Posterior vena cava (tissue), 2 donors: ENCODE data around the gene ADGRV1. TPM values are rescaled to one million over a fixed set of nuclear protein-coding genes. Genes with fewer than 3 reads are reported as not detected.
A peak's percentile ranks its signal among the peaks of the same experiment; 100 is the strongest.

Source experiments
- DNase-seq: peaks from one replicate; pipeline ENCODE4 v3.0.0-alpha.2; 2020; ENCODE audit warnings: low spot score
- intact Hi-C, 2 donors: fragments of 100-400 bp; cut with DNase I; formaldehyde crosslinking; loops; one replicate each; pipeline versions ENCODE4 v1.14.1 to v1.14.2; 2022 to 2023
- long read RNA-seq, 2 donors: library from polyadenylated mRNA; unstranded; transcript quantifications; one replicate each; pipeline ENCODE4 v2.0.0, GENCODE V29; 2020 to 2021
- total RNA-seq, 2 donors: library from RNA; stranded (reverse); fragmentation: NEBNext Ultra II Directional; extraction: Animal tissue kit (Norgen Biotek cat#: 25700); gene quantifications; one replicate each; pipeline ENCODE4 v1.2.1, GENCODE V29; 2021
- donor health status: DM: yes; HTN: yes; CAD: no.
- donor health status: DM: yes; HTN: yes; CAD: no.

The ADGRV1 gene, protein sequence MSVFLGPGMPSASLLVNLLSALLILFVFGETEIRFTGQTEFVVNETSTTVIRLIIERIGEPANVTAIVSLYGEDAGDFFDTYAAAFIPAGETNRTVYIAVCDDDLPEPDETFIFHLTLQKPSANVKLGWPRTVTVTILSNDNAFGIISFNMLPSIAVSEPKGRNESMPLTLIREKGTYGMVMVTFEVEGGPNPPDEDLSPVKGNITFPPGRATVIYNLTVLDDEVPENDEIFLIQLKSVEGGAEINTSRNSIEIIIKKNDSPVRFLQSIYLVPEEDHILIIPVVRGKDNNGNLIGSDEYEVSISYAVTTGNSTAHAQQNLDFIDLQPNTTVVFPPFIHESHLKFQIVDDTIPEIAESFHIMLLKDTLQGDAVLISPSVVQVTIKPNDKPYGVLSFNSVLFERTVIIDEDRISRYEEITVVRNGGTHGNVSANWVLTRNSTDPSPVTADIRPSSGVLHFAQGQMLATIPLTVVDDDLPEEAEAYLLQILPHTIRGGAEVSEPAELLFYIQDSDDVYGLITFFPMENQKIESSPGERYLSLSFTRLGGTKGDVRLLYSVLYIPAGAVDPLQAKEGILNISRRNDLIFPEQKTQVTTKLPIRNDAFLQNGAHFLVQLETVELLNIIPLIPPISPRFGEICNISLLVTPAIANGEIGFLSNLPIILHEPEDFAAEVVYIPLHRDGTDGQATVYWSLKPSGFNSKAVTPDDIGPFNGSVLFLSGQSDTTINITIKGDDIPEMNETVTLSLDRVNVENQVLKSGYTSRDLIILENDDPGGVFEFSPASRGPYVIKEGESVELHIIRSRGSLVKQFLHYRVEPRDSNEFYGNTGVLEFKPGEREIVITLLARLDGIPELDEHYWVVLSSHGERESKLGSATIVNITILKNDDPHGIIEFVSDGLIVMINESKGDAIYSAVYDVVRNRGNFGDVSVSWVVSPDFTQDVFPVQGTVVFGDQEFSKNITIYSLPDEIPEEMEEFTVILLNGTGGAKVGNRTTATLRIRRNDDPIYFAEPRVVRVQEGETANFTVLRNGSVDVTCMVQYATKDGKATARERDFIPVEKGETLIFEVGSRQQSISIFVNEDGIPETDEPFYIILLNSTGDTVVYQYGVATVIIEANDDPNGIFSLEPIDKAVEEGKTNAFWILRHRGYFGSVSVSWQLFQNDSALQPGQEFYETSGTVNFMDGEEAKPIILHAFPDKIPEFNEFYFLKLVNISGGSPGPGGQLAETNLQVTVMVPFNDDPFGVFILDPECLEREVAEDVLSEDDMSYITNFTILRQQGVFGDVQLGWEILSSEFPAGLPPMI (N-terminal part only)
- under 1 TPM in 1 of 2 donors, not detected in 1; 0.19 TPM for total RNA-seq
- long read RNA-seq, donor 1: 0 reads
- long read RNA-seq, donor 2: 0 reads

DNA sequence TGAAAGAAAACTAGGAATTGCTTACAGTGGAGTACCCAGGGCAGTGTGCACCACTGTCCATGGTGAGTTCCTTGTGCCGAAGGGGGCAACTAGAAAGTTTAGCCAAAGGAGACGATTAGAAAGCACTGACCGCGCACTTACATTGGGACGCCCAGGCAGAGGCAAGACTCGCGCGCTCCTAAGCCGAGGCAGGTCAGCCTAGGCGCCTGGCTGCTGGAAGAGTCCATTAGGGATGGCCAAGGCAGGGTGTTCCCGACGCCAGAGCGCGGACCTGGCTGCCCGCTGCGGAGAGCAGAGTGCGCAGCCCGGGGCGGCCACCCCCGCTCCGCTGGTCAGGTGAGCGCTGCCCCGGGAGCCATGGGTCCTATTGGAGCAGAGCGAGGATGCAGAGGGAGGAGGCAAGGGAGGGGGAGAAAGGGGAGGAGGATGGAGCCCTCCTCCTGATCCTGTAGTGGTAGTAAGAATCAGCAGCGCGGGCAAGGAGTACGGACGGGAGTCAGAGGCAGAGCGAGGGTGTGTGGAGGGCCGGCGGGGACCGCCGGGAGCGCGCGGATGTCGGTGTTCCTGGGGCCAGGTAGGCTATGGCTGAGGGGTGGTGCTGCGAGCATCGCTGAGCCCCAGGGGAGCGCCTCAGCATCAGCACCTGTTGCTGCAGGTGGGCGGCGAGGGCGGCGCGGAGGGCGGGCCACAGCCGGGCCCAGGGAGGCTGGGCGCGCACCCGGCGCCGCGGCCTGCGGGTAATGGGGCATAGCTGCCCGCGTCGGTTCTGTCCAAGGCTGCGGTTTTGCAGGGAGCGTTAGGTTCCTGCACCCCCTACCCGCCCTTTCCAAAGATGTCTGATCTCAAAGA is at the start of gene ADGRV1:
Gene ADGRV1, plus strand, starts transcription at position 454 of the 849 bp plus-strand sequence. Its CDS starts 99 bp downstream, at position 553.
- no peak for DNase-seq
- intact Hi-C loops: no loop called here

DNA sequence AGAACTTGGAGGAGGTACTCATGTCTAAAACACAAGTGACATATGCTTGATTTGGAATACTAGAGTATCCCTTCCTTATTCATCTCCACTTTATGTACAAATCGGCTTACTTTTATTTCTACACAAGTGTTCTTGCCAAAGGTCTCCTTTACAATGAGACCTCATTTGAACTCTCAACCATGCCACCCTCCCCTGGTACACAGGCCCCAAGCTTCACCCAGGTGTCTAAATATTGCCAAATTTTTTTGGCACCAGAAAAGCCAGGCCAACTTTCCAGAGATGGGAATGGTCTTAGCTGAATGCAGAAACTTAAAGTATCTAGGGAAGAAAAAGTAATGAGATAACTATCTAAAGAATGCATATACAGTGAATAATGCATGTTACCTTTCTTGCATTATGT is 48.2 kb upstream of the ADGRV1 start:
- DNase-seq: no peak
- intact Hi-C loops: no loop called here

DNA sequence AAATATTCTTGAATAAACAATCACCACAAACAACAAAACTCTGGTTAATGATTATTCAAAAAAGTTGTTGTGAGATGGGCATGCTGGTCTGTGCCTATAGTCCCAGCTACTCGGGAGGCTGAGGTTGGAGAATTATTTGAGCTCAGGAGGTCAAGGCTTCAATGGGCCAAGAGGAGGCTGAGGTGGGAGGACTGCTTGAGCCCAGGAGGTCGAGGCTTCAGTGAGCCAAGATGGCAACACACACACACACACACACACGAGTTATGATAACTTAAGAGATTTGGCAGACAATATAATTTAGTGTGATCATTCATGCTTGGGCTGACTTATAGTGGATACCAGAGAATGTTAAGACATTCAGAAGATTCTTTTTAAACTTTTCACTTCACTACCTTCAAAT is 44.1 kb upstream of the ADGRV1 start:
- intact Hi-C loops: no loop called here
- DNase-seq: no peak

DNA sequence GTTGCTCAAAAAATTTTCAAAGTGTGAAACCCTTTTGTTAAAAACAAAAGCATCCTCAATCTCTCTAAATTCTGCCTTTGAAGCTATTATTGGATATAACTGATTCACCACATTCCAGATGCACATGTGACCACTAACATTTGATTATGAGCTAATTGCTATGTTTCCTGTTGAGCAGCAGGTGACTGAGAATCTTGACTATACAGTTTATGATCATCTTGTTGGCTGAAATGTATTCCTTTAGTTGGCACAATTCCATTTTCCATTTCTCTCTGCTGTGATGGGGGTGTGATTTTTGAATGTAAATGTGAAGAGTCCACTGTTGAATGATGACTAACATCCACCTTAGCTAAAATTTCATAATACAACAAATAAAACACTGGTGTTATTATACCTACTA is 39.9 kb upstream of the ADGRV1 start:
- intact Hi-C loops: no loop called here
- no peak for DNase-seq

DNA sequence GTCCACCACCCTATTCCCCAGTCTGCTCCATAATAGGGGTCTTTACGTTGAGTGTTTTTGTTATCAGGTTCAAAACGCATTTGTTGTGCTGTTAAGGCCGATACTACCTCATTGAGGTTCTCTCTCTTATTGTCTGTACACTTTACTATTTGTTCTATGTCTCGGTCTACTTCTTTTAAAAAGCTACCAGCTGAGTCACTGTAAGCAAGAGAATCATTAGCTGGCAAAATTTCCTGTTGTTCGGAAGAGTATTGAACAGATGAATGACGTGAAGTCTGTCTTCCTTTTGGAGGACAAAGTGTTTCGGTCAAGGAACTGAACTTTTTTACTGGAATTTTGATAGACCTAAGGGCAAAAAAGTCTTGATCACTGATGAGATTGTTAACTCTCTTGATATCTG is 39.5 kb upstream of the ADGRV1 start:
- DNase-seq: no peak
- intact Hi-C loops: no loop called here

DNA sequence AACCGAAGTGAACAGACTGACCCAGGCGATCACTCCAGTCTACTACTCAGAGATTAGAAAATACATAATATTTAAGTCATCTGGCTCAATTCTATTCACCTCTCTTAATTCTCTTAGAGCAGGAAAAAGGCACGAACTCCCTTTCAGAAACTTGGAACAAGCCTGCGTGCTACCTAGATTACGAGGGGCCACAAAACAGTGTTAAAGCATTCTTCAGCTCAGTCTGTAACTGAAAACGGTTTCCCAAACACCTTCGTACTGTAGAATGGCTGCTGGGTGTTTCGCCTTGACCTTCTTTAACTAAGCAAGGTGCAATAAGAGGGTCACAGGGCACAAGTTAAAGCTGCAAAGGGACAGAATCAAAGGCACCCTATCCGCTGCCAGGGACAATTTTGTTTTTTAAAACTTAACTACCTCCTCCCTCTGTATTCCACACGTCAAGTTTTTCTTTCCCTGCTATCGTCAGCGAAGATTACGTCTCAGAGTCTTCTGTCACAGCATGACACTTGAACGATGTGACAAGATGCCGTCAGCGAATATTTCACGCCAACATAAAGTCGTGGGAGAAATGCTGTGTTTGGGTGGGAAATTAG is 29.9 kb upstream of the ADGRV1 start:
- DNase-seq: no peak
- intact Hi-C loops: loop anchor here in 1 of 2 donors (5.0 kb wide), 1 partner anchor 86 kb away; no protein-coding TSS in a partner anchor

DNA sequence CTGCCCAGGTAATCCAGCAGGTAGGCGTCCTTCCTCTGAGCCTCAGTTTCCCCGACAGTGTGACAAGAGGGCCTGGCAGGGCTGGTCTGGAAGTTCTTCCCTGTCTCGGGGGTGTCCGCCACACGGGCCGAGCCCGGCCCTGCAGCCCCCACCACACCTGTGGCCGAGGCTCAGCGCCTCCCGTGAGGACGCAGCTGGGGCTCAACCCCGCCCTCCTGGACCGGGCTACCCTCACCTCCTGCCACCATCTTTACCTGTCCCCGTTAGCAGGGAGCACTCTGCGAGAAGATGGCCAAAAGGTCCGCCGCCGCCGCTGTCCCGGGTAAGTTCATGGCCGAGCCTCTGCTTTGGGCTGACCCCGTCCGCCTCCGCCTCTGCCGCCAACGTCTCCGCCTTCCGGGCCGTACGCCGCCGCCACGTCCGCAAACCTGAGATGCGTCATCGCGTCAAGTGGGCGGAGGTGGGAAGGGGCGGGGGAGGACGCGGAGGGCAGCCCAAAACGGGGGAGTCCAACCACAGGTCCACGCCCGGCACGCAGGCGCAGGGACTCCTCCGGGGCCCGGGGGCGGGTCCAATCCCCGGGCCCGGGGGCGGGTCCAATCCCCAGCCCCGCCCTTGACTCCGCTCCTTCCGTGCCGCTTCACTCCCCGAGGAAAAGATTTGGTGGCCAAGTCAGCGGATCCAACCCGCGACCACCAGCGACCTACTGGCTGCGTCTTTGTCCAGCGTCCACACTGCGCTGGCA is 29.2 kb upstream of the ADGRV1 start, which contains the start of gene LYSMD3:
Gene LYSMD3, minus strand, starts transcription at position 391 of the 745 bp plus-strand sequence. CDS start 4,295 bp downstream, outside the sequence.
- DNase-seq: peak; percentile 99
- intact Hi-C loops: loop anchor here in 1 of 2 donors (5.0 kb wide), 1 partner anchor 87 kb away; no protein-coding TSS in a partner anchor

DNA sequence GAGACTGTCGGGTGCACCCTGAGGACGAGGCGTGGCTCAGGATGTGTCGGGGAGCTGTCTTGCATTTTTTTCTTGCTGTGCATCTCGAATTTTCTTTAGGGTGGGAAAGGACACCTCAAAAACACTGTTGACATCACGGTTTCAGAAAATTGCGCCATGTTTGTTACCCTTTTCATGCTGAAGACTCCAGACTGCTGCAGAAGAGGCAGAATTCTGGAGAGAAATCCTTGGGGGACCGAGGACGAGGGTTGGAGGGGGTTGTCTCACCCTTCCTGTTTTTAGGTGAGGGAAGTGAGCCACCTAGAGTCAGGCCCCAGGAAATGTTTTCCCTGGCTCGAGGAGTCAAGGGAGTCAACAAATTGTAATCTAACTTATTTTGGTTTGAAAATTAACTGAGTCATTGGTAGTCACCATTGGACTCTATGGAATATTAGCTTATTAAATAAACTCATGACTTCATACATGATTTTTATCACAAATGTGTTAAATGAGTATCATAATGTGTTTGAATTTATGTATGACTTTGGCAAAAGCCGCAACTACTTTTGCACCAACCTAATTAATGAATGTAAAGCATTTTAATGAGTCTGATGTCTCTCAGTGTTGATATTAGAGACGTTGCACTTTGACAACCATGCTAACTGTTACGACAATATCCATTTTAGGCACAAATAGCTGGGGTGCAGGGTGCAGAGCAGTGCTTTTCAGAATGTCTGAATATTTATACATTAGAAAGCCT is 28.5 kb upstream of the ADGRV1 start:
- DNase-seq: peak; percentile 82
- intact Hi-C loops: loop anchor here in 1 of 2 donors (5.0 kb wide), 1 partner anchor 88 kb away; no protein-coding TSS in a partner anchor

DNA sequence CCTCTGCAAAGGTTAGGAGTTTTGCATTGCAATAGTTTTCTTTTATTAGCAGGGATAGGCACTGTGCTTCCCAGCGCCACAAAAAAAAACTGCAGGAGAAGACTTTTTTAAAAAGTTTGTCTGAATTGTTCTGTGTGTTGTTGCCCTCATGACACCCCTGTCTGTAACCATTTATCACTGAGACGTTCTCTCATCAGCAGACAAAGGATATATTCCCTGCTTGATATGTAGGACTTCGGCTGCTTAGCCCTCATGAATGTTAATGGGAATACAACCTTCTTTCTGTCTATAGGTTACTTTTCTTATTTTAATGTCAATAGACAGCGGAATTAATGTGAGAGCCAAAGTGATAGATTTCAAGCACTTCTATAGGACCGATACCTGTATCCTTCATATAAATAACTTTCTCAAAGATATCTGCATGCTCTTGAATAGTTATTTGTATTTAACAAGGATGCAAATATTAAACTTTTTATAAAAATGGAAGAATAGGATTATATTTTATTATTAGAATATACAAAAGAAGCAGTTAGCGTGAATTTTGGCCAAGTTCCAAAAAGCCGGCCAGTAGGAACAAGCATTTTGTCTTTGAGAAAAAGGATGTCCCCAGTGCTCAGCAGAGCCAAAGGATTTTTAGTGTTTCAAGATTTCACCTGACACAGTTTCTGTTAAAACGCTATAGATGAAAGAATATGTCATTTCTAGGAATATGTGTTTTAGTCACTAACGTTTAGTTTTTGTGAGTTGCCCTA is 27.7 kb upstream of the ADGRV1 start:
- no peak for DNase-seq
- intact Hi-C loops: no loop called here

DNA sequence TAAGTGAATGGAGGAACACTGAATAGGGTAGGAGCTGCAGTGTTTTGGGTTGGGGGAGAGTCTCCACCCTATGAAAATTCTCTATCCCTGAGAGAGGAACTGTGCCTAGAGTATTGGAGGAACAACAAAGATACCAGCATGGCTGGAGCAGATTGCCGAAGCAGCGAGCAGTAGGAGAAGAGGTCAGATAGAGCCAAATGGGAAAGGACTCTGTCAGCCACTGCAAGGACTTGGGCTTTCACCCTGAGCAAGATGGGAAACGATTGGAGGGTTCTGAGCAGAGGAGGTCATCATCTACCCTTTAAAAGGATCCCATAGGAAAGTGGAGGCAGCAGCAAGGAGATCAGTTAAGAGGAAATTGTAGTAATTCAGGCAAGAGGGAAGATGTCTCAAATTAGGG is 24.8 kb upstream of the ADGRV1 start:
- no peak for DNase-seq
- intact Hi-C loops: no loop called here

DNA sequence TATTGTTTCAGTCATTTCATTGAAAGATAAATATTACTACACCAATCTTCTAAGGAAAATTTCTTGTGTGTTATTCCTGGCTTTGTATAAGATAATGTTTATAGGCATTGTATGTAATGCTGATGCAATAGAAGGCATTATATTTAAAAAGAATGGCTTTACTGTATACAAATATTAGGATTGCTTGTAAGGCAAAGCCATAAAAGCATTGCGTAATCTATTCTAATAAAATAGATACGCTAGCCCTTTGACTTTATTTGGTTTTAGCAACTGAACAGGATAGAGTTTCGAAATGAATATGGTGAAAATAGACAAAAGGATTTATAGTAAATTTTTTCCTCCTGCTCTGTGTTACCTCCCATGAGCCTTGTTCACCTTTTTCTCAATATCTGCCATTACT is 23.7 kb upstream of the ADGRV1 start:
- no peak for DNase-seq
- intact Hi-C loops: no loop called here

DNA sequence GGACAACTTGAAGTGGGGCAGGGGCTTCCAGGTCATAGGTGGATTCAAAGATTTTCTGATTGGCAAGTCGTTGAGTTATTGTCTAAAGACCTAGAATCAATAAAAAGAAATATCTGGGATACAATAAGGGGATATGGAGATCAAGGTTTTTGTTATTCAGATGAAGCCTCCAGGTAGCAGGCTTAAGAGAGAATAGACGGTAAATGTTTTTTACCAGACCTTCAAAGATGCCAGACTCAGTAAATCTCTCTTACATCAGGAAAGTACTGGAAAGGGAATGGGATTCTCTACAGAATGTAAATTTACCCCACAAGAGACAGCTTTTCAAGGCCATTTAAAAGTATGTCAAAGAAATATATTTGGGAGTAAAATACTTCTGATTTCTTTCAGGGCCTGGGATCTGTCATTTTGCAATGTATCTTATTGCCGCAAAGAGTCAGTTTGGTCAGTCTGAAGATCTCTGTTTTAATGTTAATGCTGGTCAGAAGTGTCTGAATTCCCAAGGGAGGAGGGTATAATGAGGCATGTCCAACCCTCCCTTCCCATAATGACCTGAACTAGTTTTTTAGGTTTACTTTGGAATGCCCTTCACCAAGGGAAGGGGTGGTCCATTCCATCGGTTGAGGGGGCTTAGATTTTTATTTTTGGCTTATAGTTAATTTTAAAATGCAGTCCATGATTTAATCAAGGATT is 15.6 kb upstream of the ADGRV1 start:
- DNase-seq: no peak
- intact Hi-C loops: no loop called here

DNA sequence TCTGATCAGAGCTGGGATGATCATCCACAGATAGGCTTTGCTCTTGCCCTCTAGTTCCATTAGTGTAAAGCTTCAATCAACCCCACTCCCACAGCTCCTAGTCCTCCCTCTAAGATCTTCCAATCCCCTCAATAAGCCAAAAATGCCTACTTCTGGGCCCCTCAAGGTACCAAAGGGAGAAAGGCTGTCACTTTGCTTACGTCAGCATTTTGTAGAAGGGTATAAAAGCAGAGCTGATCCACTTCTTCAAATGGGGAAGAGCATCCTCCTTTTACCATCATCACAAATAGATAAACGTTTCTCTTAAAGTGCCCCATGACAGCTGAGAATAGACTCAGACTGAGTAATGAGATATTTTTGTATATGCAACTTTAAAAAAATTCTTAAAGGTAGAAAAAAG is 13.1 kb upstream of the ADGRV1 start:
- intact Hi-C loops: no loop called here
- no peak for DNase-seq

DNA sequence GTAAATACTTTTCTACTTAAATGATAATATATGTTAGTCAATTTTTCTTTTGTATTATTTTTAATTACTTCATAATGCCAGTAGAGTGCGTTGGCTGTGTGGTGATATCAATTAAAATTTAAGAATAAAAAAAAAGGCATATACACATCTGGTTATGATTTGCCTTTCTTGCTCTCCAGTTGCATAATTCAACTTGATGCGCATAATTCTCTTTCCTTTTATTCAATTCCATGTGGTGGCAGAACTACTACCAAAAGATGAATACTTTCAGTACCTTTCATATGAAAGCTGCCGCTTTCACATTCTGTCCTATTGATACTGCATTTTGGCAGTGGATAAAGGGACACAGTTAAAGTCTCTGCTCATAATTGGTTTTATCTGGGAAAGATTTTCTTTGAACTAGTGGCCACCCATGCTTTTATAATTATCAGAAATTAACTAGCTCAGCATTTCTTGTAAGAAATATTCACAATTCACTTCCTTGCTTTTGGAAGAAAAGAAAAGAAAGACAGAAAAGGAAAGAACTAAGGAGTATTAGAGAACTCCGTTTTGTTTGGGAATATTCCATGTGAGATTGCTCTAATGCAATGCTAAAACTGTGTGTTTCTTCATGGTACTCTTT is 12.3 kb upstream of the ADGRV1 start:
- intact Hi-C loops: no loop called here
- DNase-seq: no peak

DNA sequence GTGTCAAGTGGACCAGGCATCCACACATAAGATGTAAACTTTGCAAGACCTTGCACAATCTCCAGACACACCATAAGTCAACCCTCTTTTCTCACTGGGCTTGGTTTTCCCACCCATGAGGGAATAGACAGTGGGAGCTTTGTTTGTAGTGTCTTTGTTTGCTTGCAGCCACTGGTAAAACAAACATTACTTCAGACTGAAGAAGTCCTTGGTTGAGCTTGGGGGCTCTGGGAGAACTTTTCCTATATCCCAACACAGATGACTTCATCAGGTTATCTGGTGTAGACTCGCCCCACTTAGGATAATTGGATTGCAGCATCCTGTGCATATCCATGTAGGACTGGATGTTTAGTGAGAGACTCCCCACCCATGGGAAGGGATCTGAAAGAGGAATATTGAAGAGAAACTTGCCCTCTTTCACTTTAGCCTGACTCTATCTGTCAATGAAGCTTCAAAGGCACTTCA is 11.5 kb upstream of the ADGRV1 start:
- no peak for DNase-seq
- intact Hi-C loops: no loop called here
